Panc1 (cell line): ENCODE data around the gene EIF6. TPM values are rescaled to one million over a fixed set of nuclear protein-coding genes. Genes with fewer than 3 reads are reported as not detected.

Experiments
- ATAC-seq: fragments of 200-7000 bp; cut with Tn5 transposase; 2 replicates; pipeline ENCODE4 v1.9.1; 2020; ENCODE audit warnings: mild to moderate bottlenecking, moderate library complexity
- BruUV-seq: library from RNA; stranded (reverse); fragments of 400-500 nt; replicated peaks from 2 replicates; lab custom pipeline; 2021; lab: Mats Ljungman, UMichigan
- CTCF ChIA-PET: fragments of 300-600 bp; sonication (Branson Sonifier 250); formaldehyde crosslinking; loops from one replicate; lab custom pipeline; 2022; ENCODE audit warnings: antibody characterized with exemption; lab: Charles Lee
- POLR2A ChIA-PET: fragments of 300-600 bp; sonication (Branson Sonifier 250); formaldehyde crosslinking; loops from one replicate; lab custom pipeline; 2022; ENCODE audit warnings: antibody characterized with exemption; lab: Charles Lee
- DNase-seq: peaks from one replicate; pipeline ENCODE4 v3.0.0-alpha.2; 2010; ENCODE audit warnings: low read depth, low spot score
- H3K27ac ChIP-seq: 2 replicates; pipeline ENCODE4 v1.5.1; 2011; ENCODE audit warnings: mild to moderate bottlenecking, low read length, inconsistent platforms
- H3K27me3 ChIP-seq: fragments of 200-500 bp; sonication (Bioruptor generic); 2 replicates; pipeline ENCODE4 v1.6.0; 2014; ENCODE audit warnings: low read length, inconsistent platforms; ENCODE audit not compliant: control insufficient read depth, insufficient read depth
- H3K36me3 ChIP-seq: fragments of 200-500 bp; sonication (Bioruptor generic); 2 replicates; pipeline ENCODE4 v1.5.1; 2014; ENCODE audit warnings: inconsistent platforms, mild to moderate bottlenecking, low read length, moderate library complexity; ENCODE audit not compliant: control insufficient read depth, insufficient read depth
- H3K4me1 ChIP-seq: 2 replicates; pipeline ENCODE4 v1.5.1; 2011; ENCODE audit warnings: inconsistent platforms, mild to moderate bottlenecking, low read length, moderate library complexity; ENCODE audit not compliant: control insufficient read depth, insufficient read depth
- H3K4me3 ChIP-seq, 2 experiments: 2 replicates each; pipeline ENCODE4 v1.5.1; 2011 to 2012; ENCODE audit warnings: low read depth in 2 of 2, low read length in 2 of 2, mild to moderate bottlenecking in 2 of 2, inconsistent platforms in 1 of 2, moderate library complexity in 1 of 2
- H3K9me3 ChIP-seq: fragments of 200-500 bp; sonication (Bioruptor generic); 2 replicates; pipeline ENCODE4 v1.5.1; 2014; ENCODE audit warnings: low read depth, mild to moderate bottlenecking, inconsistent platforms, low read length, moderate library complexity; ENCODE audit not compliant: control insufficient read depth, insufficient read depth
- CTCF ChIP-seq: fragments of 450-650 bp; IDR thresholded peaks from 2 replicates; pipeline ENCODE4 v1.5.1; 2017; ENCODE audit warnings: mild to moderate bottlenecking
- POLR2AphosphoS5 ChIP-seq: IDR thresholded peaks from 2 replicates; pipeline ENCODE4 v1.6.1; 2012; ENCODE audit warnings: mild to moderate bottlenecking, low read depth, low read length, moderate library complexity
- REST ChIP-seq, 2 experiments: IDR thresholded peaks; 2 replicates each; pipeline ENCODE4 v1.6.1; 2011 to 2012; ENCODE audit warnings: low read depth in 2 of 2, control low read depth in 1 of 2, low read length in 1 of 2, mild to moderate bottlenecking in 1 of 2, moderate library complexity in 1 of 2; ENCODE audit not compliant: insufficient read depth in 1 of 2
- SIN3A ChIP-seq: IDR thresholded peaks from 2 replicates; pipeline ENCODE4 v1.6.1; 2012; ENCODE audit warnings: low read depth, mild to moderate bottlenecking, low read length, moderate library complexity, borderline replicate concordance; ENCODE audit not compliant: insufficient read depth
- TCF7L2 ChIP-seq: IDR thresholded peaks from 2 replicates; pipeline ENCODE4 v1.6.1; 2011; ENCODE audit warnings: mild to moderate bottlenecking, low read depth, low read length, inconsistent platforms
- in situ Hi-C: cut with HindIII; loops from 2 replicates; pipeline ENCODE4 v1.10.0; 2016; ENCODE audit warnings: low sequenced_read_pairs, low pct_unique_long_range_greater_than_20kb
- intact Hi-C: fragments of 100-400 bp; cut with micrococcal nuclease; formaldehyde crosslinking; loops from one replicate; pipeline ENCODE4 v1.10.0; 2022; ENCODE audit not compliant: unreplicated experiment
- total RNA-seq: library from RNA; stranded (reverse); gene quantifications from one replicate; pipeline ENCODE4 v1.2.1, GENCODE V29; 2021; ENCODE audit not compliant: unreplicated experiment

The EIF6 gene
- total RNA-seq, 1 experiment from 2014 or later = 258 TPM

GRCh38 chr20:35291654-35292503 is 7.3 kb upstream of the EIF6 start, which contains the start of gene FAM83C:
FAM83C (minus strand) TSS chr20:35292425; CDS start chr20:35292304, 121 bp downstream.
- BruUV-seq = no TSS peak
- ChIA-PET CTCF (no interaction called here), POLR2A (no interaction called here)
- in situ Hi-C loops (no loop called here), intact Hi-C loops (no loop called here)
- Histone ChIP-seq H3K27me3 (no peaks in the 10 kb centered on the region), H3K9me3 (no peaks in the 10 kb centered on the region), H3K36me3 (no peaks in the 10 kb centered on the region), H3K27ac (no peak within 1 kb of the TSS), H3K4me1 (no peaks in the 10 kb centered on the region), H3K4me3 (no peak within 1 kb of the TSS)
- no peak for TF ChIP-seq SIN3A
- TF ChIP-seq TCF7L2 = no peak
- TF ChIP-seq REST (IDR thresholded peaks at IDR 0.05; ENCODE audit: insufficient read depth in 1 of 2, low read depth in 2 of 2, low read length in 1 of 2) = no peak
- no peak for TF ChIP-seq CTCF
- TF ChIP-seq POLR2AphosphoS5 = no peak
- DNase-seq = no peak
- no peak for ATAC-seq

GRCh38 chr20:35290887-35291417 is 6.4 kb upstream of the EIF6 start:
- H3K4me3 ChIP-seq = no peak overlapping the region
- no peaks in the 10 kb centered on the region for H3K27me3 ChIP-seq
- BruUV-seq = no TSS peak
- intact Hi-C loops (no loop called here), in situ Hi-C loops (no loop called here)
- CTCF ChIA-PET = no interaction called here
- H3K9me3 ChIP-seq = no peaks in the 10 kb centered on the region
- DNase-seq = no peak
- H3K36me3 ChIP-seq = no peaks in the 10 kb centered on the region
- no peak for ATAC-seq
- POLR2A ChIA-PET = no interaction called here
- H3K4me1 ChIP-seq = no peaks in the 10 kb centered on the region; the same call in 1 of the 2 replicates
- no peak overlapping the region for H3K27ac ChIP-seq
- TF ChIP-seq POLR2AphosphoS5 (no peak), REST (IDR thresholded peaks at IDR 0.05; ENCODE audit: insufficient read depth in 1 of 2, low read depth in 2 of 2, low read length in 1 of 2) (no peak), CTCF (no peak), SIN3A (no peak), TCF7L2 (no peak)
